CD4-positive, alpha-beta T cell treated with Interleukin-17A for 4 hours (primary cell): ENCODE measurements around the gene ECE1.
A peak's percentile ranks its signal among the peaks of the same experiment; 100 is the strongest.
"Not testable (repeated sequence)": the region's sequence is repeated elsewhere in the genome, so short reads cannot be mapped to it uniquely, and the experiment has no call there.

Experiments used
- DNase-seq: peaks from one replicate; pipeline ENCODE4 v3.0.0-alpha.2; 2020; ENCODE audit warnings: mixed read lengths

The ECE1 gene

DNA sequence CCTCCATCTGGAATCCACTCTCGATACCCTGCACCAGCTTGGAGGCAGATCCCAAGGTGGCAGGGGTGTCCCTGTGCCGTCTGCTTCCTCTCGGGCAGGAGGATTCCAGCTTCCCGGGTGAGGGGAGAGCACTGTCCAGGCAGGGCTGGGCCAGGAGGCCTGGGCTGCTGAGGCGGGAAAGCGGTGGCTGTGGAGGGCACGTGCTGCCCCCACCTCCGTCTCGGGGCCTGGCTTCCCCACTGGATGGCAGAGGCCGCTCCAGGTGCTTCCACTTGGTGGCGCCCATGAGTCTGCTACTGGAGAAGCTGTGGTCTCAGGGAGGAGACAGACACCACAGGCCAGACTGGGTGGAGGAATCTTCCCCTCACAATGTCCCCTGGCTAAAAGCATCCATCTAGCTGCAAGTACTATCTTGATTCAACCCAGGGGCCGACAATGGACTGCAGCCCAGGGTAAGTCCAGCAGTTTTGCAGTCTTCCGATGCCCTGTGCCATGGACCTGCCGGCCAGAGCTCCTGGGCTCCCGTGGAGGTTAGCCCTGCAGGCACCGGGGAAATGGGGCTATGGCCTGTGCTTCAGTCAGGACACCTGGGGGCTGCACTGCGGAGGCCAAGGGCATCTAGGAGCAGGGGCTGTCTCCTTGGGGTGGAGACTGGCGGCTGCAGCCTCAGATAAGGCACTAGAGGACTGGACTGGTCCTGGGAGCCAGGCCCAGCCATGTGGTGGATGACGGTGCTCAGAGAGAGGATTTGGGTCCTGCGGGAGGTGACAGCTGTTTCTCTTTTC lies 72.3 kb downstream of the ECE1 start:
- DNase-seq, result peak; percentile 42

- peak; percentile 76 for DNase-seq
Measured at GRCh38 chr1:21216835-21217811, 73.1 kb downstream of the ECE1 start.

GRCh38 chr1:21212126-21212525 lies 78.1 kb downstream of the ECE1 start:
- no peak for DNase-seq

DNA sequence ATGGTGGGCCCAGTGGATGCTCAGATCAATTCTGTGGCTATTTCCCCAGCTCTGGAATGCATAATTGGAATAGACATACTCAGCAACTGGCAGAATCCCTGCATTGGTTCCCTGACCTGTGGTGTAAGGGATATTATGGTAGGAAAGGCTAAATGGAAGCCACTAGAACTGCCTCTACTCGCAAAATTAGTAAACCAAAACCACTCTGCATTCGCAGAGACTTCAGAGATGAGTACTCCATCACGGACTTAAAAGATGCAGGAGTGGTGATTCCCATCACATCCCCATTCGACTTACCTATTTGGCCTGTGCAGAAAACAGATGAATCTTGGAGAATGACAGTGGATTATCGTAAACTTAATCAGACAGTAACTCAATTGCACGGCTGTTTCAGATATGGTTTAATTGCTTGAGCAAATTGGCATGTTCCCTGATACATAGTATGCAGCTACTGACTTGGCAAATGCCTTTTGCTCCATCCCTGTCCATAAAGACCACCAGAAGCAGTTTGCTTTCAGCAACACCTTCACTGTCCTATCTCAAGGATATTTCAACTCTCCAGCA lies 82.0 kb downstream of the ECE1 start:
- DNase-seq, result not testable (repeated sequence)

GRCh38 chr1:21206117-21206516 lies 84.1 kb downstream of the ECE1 start:
- DNase-seq, result no peak

DNA sequence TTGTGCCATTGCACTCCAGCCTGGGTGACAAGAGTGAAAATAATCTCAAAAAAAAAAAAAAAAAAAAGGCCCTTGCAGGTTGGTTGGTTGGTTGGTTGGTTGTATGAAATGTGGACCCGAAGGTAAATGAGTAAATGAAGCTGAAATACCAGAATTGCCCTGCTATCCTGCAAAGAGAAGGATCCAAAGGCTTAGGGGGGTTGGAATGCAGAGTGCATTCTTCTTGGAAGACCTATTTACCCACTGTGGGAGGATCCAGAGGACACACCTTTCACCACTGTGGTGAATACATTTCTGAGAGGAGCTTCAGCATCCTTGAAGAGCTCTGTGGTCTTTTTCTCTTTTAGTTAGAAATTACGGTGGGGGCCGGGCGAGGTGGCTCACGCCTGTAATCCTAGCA lies 84.8 kb downstream of the ECE1 start:
- DNase-seq, result no peak

GRCh38 chr1:21201650-21202049 lies 88.6 kb downstream of the ECE1 start:
- DNase-seq, result no peak

GRCh38 chr1:21201238-21201637 lies 89.0 kb downstream of the ECE1 start:
- not testable (repeated sequence) for DNase-seq

- DNase-seq, result no peak
Measured at GRCh38 chr1:21200767-21201166, 89.5 kb downstream of the ECE1 start.

GRCh38 chr1:21198929-21199328 lies 91.3 kb downstream of the ECE1 start:
- DNase-seq, result no peak

GRCh38 chr1:21192871-21193270 lies 97.4 kb downstream of the ECE1 start:
- no peak for DNase-seq

DNA sequence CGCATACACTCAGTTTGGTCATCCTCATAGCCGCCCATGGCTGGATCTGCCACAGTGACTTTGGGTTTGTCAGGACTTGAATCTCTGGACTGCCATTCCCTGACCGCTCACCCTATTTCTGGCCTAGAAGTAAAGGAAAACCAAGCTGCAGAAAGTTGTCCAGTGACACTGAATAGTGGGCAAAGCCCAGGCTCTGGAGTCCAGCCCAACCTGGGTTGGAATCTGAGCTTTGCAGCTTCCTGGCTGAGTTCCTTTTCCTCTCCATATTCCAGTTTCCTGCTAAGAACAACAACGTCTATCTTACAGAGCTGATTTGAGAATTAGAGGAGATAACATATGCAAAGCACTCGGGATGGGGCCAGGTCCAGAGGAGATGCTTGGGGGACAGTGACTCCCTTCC lies 98.0 kb downstream of the ECE1 start:
- DNase-seq, result no peak

GRCh38 chr1:21190771-21191170 lies 99.5 kb downstream of the ECE1 start:
- not testable (repeated sequence) for DNase-seq

DNA sequence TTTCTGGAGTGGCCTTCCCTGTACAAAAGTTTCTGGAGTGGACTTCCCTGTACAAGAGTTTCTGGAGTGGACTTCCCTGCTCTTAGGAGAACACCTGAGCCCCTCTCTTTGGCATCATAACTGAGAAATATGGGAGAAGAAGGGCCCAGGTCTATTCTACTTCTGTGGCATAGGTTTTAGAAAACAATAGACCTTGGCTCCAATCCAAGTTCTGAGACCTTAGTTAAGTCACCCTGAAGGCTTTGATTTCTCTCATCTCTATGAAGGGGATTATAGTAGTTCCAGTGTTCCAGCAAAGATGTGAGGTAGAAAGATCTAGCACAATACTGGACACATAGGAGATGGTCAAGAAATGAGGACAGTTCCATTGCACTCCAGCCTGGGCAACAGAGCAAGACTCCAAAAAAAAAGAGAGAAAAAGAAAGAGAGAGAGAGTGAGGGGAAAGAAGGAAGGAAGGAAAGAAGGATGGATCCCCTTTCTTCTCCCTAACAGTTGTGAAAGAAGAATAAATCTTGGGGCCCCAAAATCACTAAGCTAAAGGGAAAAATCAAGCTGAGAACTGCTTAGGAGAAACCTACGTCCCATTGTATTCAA lies 100.3 kb downstream of the ECE1 start:
- DNase-seq, result no peak

DNA sequence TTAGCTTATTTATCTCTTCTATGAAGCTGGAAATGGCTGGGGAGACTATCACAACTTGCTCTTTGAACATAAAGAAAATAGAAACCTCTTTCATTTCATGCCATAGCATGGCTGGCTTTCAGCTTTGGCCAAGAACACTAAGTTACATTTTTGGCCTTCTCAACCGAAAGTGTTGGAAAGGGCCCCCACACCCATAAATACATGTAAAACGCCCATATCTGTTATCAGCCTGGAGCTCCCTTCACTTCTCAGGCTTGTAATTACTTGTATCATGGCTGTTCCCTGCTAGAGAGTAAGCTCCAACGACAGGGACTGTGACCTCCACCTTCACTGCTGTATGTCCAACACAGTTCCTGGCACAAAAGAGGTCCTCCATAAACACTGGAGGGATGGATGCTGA lies 100.8 kb downstream of the ECE1 start:
- no peak for DNase-seq

DNA sequence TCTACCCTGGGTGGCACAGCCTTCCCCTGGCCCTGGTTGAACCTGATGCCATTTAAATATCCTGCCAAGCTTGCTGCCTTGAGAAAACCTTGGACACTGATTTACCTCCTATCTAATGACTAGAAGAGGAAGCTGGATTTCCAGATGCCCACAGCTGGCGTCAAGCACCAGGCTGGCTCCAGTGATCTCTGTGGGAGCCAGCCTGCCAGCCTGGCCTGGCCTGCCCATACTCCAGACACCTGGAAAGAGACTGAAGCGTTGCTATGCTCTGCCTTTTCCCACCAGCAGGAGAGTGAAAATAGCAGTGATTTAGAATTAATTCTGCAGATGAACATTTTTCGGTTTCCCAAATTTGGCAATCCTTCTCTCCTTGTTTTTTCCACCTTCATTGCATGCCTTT lies 102.0 kb downstream of the ECE1 start:
- DNase-seq, result no peak

DNA sequence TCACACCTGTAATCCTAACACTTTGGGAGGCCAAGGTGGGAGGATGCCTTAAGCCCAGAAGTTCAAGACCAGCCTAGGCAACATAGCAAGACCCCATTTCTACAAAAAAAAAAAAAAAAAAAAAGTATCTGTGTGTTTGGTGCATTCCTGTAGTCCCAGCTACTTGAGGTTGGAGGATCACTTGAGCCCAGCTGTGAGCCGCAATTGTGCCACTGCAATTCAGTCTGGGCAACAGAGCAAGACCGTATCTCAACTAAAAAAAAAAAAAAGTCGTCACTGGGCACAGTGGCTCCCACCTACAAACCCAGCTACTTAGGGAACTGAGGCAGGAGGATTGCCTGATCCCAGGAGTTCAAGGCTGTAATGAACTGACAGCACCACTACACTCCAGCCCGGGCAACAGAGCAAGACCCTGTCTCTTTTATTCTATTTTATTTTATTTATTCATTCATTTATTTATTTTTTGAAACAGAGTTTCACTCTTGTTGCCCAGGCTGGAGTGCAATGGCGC lies 105.0 kb downstream of the ECE1 start:
- no peak for DNase-seq

GRCh38 chr1:21184276-21184675 lies 106.0 kb downstream of the ECE1 start:
- DNase-seq, result no peak

DNA sequence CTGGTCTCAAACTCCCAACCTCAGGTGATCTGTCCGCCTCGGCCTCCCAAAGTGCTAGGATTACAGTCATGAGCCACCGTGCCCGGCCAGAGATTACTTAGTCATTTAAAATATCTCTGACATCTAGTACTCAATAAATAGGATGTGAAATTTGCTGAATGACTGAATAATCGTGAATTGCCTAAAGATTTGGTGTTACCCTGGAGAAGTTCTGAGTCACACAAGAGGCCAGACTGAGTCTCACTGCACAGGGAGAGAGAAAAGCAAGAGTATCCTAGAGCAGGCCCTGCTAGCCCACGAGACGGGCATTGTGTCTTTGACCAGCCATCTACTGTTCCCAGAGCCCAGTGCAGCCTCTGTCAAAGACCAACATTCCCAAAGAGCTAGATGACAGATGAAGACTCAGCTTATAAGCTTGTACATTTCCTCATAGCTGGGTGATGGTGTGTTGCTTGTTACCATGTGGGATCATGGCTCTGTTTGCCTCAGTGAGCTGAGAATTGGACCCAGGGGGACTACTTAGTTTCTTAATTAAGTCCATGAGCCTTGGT lies 108.0 kb downstream of the ECE1 start:
- no peak for DNase-seq

DNA sequence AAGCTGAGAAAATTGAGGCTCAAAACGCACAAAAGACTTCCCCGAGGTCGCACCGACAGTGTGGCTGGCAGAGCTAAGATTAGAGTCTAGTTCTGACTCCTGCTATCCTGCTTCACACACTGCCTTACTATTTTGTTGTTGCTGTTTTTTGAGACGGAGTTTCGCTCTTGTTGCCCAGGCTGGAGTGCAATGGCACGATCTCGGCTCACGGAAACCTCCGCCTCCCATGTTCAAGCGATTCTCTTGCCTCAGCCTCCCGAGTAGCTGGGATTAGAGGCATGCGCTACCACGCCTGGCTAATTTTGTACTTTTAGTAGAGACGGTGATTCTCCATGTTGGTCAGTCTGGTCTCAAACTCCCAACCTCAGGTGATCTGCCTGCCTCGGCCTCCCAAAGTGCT lies 112.0 kb downstream of the ECE1 start:
- DNase-seq, result not testable (repeated sequence)

GRCh38 chr1:21176586-21177555 lies 113.4 kb downstream of the ECE1 start, which contains the start of gene EIF4G3:
EIF4G3 (minus strand) TSS chr1:21176897; CDS start chr1:21002742, 174,155 bp downstream.
- peak; percentile 99 for DNase-seq
